ENCODE data around the gene SMIM11. TPM values are rescaled to one million over a fixed set of nuclear protein-coding genes. Genes with fewer than 3 reads are reported as not detected.

The SMIM11 gene
- total and polyA plus RNA-seq, 7 donors, result 3.5 to 14.6 (median 9.3) TPM; not detected in 1

DNA sequence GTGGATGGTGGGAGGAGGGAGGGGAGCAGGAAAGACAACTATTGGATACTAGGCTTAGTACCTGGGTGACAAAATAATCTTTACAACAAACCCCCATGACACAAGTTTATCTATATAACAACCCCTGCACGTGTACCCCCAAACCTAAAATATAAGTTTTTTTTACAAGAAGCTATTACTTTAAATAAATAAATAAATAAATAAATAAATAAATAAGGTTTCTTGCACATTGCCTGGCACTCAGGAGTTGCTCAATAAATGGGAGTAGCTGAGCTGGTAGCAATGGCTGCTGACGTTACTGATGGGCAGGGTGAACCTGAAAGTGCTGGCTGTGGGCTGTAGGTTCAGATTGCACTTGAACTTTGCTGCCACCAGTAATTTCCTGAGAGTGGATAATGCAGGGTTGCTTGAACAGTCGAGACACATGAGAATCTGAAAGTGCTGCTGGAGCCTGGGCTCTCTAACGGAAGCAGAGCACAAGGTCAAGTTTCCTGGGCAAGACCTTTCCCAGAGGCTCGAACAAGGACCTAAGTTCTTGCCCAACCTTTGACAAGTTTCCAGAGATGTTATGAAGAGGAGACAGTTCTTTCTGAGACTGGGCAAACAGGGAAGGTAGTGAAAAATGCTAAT, 26.3 kb upstream of the SMIM11 start:
- H3K36me3 ChIP-seq, result no peaks in the 10 kb centered on the region
- H3K4me3 ChIP-seq, result no peak overlapping the region
- no peak for DNase-seq
- TF ChIP-seq, protein P1, sequence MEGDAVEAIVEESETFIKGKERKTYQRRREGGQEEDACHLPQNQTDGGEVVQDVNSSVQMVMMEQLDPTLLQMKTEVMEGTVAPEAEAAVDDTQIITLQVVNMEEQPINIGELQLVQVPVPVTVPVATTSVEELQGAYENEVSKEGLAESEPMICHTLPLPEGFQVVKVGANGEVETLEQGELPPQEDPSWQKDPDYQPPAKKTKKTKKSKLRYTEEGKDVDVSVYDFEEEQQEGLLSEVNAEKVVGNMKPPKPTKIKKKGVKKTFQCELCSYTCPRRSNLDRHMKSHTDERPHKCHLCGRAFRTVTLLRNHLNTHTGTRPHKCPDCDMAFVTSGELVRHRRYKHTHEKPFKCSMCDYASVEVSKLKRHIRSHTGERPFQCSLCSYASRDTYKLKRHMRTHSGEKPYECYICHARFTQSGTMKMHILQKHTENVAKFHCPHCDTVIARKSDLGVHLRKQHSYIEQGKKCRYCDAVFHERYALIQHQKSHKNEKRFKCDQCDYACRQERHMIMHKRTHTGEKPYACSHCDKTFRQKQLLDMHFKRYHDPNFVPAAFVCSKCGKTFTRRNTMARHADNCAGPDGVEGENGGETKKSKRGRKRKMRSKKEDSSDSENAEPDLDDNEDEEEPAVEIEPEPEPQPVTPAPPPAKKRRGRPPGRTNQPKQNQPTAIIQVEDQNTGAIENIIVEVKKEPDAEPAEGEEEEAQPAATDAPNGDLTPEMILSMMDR (IDR thresholded peaks at IDR 0.05), result no peak
- TF ChIP-seq EP300 (IDR thresholded peaks at IDR 0.05) (no peak), POLR2A (IDR thresholded peaks at IDR 0.05) (no peak), POLR2AphosphoS5 (IDR thresholded peaks at IDR 0.05) (no peak)
- H3K4me1 ChIP-seq, result peaks cover 0 to 40% (median 38%) of the 10 kb centered on the region in 4 donors
- intact Hi-C loops (cut with DNase I), result loop anchor here (5.0 kb wide), 1 partner anchor 277 kb away; the partner anchor contains the start of genes MRPS6 and SLC5A3
- no peaks in the 10 kb centered on the region for H3K9me3 ChIP-seq
- 76 to 81% methylated on average over 5 of the region's 5 CpGs for WGBS, 2 donors
- H3K27ac ChIP-seq, result no peak overlapping the region
- no peaks in the 10 kb centered on the region for H3K27me3 ChIP-seq

DNA sequence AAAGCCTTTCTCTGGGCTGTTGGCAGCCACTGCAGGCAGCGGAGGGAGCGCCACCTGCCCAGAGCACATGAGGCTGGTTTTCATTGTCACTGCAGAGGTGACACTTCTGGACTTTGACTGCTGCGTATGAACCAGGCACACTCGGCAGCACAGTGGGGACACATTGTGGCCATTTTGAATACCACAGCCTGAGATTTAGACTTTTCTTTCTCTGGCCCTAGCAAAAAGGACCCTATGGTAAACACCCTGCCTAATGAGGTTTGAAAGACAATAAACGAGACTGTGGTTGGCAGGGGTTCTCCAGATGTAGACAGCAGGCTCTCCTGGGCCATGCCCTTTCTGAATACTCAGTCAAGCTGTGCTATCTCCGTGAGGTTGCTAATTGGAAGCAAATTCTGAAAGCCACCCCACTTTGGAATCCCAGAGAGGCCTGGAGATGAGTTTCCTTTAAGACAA, 23.5 kb upstream of the SMIM11 start:
- no peak overlapping the region for H3K4me3 ChIP-seq
- no peak overlapping the region for H3K27ac ChIP-seq
- no peaks in the 10 kb centered on the region for H3K9me3 ChIP-seq
- no peaks in the 10 kb centered on the region for H3K36me3 ChIP-seq
- 23 to 38% methylated on average over 6 of the region's 6 CpGs for WGBS, 2 donors
- no peaks in the 10 kb centered on the region for H3K27me3 ChIP-seq
- DNase-seq, result no peak
- intact Hi-C loops (cut with DNase I), result loop anchor here (2.0 kb wide), 1 partner anchor 427 kb away; no protein-coding TSS in a partner anchor
- H3K4me1 ChIP-seq, result peaks cover 0 to 18% (median 14%) of the 10 kb centered on the region in 4 donors
- TF ChIP-seq POLR2A (IDR thresholded peaks at IDR 0.05), result no peak
- TF ChIP-seq EP300 (IDR thresholded peaks at IDR 0.05), result no peak
- TF ChIP-seq, protein P1 (IDR thresholded peaks at IDR 0.05), result peak; percentile 63 to 74 (median 68)
- peak in 1 of 4 donors; percentile 15 for TF ChIP-seq POLR2AphosphoS5 (IDR thresholded peaks at IDR 0.05)

DNA sequence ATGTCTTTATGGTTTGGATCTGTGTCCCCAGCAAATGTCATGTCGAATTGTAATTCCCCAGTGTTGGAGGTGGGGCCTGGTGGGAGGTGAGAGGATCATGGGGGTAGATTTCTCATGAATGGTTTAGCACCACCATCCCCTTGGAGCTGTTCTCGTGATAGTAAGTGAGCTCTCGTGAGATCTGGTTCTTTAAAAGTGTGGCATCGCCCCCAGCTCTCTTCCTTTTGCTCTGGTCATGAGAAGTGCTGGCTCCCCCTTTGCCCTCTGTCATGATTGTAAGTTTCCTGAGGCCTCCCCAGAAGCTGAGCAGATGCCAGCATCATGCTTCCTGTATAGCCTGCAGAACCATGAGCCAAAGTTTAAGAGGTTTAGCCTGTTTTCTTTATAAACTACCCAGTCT, 22.8 kb upstream of the SMIM11 start:
- no peaks in the 10 kb centered on the region for H3K36me3 ChIP-seq
- H3K27ac ChIP-seq, result no peak overlapping the region
- H3K27me3 ChIP-seq, result no peaks in the 10 kb centered on the region
- 92 to 95% methylated on average over 4 of the region's 4 CpGs for WGBS, 2 donors
- no peaks in the 10 kb centered on the region for H3K9me3 ChIP-seq
- no peak overlapping the region for H3K4me3 ChIP-seq
- TF ChIP-seq POLR2AphosphoS5 (IDR thresholded peaks at IDR 0.05) (no peak), POLR2A (IDR thresholded peaks at IDR 0.05) (no peak), EP300 (IDR thresholded peaks at IDR 0.05) (no peak)
- intact Hi-C loops (cut with DNase I), result no loop called here
- no peak for DNase-seq
- H3K4me1 ChIP-seq, result peaks cover 0 to 10% (median 7%) of the 10 kb centered on the region in 4 donors

DNA sequence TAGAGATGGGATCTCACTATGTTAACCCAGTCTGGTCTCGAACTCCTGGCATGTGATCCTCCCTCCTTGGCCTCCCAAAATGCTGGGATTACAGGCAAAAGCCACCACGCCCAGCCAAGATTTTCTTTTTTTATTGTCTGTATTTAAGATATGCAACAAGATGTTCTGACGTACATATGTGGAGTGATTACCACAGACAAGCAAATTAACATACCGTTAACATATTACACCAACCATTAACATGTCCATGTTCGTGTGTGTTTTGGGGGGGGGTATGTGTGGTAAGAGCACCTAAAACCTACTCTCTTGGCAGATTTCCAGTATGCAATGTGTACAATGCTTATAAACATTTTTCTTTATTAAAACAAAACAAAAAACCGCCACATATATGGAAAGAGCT, 22.1 kb upstream of the SMIM11 start:
- H3K27ac ChIP-seq, result no peak overlapping the region
- no peak for DNase-seq
- H3K4me1 ChIP-seq, result peaks cover 0 to 6% (median 2%) of the 10 kb centered on the region in 4 donors
- no peaks in the 10 kb centered on the region for H3K27me3 ChIP-seq
- no peaks in the 10 kb centered on the region for H3K9me3 ChIP-seq
- intact Hi-C loops (cut with DNase I), result no loop called here
- no peak overlapping the region for H3K4me3 ChIP-seq
- 83 to 90% methylated on average over 6 of the region's 6 CpGs for WGBS, 2 donors
- TF ChIP-seq POLR2AphosphoS5 (IDR thresholded peaks at IDR 0.05) (no peak), POLR2A (IDR thresholded peaks at IDR 0.05) (no peak), EP300 (IDR thresholded peaks at IDR 0.05) (no peak)
- TF ChIP-seq, protein P1 (IDR thresholded peaks at IDR 0.05), result no peak
- H3K36me3 ChIP-seq, result no peaks in the 10 kb centered on the region

DNA sequence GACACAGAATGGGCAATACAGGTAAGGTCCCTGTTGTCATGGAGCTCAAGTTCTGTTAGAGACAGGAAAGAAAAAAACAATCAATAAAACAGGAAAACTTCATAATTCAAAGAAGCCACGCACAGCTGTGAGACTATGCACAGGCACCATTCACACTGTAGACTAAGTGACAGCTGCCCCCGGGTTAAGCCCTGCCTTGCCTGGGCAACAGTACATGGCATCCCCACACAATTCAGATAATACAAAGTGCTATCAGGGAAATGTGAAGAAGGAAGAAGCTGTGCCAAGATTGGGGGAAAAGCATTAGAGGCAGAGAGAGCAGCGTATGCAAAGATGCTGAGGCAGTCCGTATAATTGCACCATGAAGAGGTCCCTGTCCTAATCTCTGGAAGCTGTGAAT, 20.5 kb upstream of the SMIM11 start:
- Histone ChIP-seq H3K4me1 (peaks cover 0 to 6% (median 2%) of the 10 kb centered on the region in 4 donors), H3K9me3 (no peaks in the 10 kb centered on the region), H3K36me3 (no peaks in the 10 kb centered on the region), H3K27me3 (no peaks in the 10 kb centered on the region), H3K27ac (no peak overlapping the region), H3K4me3 (no peak overlapping the region)
- intact Hi-C loops (cut with DNase I), result no loop called here
- 84 to 87% methylated on average over 4 of the region's 4 CpGs for WGBS, 2 donors
- no peak for DNase-seq
- TF ChIP-seq POLR2A (IDR thresholded peaks at IDR 0.05) (no peak), POLR2AphosphoS5 (IDR thresholded peaks at IDR 0.05) (no peak), EP300 (IDR thresholded peaks at IDR 0.05) (no peak)
- TF ChIP-seq, protein P1 (IDR thresholded peaks at IDR 0.05), result no peak

Data from sigmoid colon (tissue), 7 donors.